PC-3 (cell line): ENCODE data around the gene SPIB.

Experiments used
- EZH2 ChIP-seq: fragments of 300-600 bp; sonication (generic); IDR thresholded peaks from one replicate; pipeline ENCODE4 v1.6.1; 2017; ENCODE audit warnings: antibody characterized with exemption, mild to moderate bottlenecking, low read length; ENCODE audit not compliant: unreplicated experiment
- TF ChIP-seq, protein P1 (sequence below): fragments of 300-600 bp; sonication (generic); conservative IDR thresholded peaks from 2 replicates; pipeline ENCODE4 v1.5.1; 2017; ENCODE audit warnings: antibody characterized with exemption, low read depth, mild to moderate bottlenecking, low read length

DNA sequence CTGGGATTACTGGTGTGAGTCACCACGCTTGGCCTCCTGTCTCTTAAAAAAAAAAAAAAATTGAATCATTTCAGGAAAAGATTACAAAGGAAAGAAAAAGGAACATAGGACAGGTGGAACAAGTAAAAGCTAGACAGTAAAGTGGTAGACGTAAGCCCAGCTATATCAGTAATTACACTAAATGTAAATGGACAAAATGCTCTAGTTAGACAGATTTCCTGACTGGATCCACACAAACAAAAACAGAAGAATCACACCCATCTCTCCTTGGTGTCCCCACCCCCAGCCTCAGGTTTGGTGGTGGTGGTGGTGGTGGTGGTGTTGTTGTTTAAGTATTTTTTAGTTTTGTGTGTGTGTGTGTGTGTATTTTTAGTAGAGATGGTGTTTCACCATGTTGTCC lies 6.3 kb upstream of the SPIB start:
- TF ChIP-seq, protein P1, sequence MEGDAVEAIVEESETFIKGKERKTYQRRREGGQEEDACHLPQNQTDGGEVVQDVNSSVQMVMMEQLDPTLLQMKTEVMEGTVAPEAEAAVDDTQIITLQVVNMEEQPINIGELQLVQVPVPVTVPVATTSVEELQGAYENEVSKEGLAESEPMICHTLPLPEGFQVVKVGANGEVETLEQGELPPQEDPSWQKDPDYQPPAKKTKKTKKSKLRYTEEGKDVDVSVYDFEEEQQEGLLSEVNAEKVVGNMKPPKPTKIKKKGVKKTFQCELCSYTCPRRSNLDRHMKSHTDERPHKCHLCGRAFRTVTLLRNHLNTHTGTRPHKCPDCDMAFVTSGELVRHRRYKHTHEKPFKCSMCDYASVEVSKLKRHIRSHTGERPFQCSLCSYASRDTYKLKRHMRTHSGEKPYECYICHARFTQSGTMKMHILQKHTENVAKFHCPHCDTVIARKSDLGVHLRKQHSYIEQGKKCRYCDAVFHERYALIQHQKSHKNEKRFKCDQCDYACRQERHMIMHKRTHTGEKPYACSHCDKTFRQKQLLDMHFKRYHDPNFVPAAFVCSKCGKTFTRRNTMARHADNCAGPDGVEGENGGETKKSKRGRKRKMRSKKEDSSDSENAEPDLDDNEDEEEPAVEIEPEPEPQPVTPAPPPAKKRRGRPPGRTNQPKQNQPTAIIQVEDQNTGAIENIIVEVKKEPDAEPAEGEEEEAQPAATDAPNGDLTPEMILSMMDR: no peak
- no peak for TF ChIP-seq EZH2
